GM18519 (cell line): ENCODE measurements around the gene DDX46.

Experiments
- ATAC-seq: cut with Tn5 transposase; IDR thresholded peaks from one replicate; pipeline ENCODE4 v1.9.1; 2021; ENCODE audit warnings: mild to moderate bottlenecking, moderate library complexity; ENCODE audit not compliant: unreplicated experiment, low FRiP score

Gene DDX46

GRCh38 chr5:134777366-134777765 is 18.8 kb downstream of the DDX46 start:
- ATAC-seq = no peak

GRCh38 chr5:134784241-134784920 is 25.8 kb downstream of the DDX46 start:
- ATAC-seq = no peak

- ATAC-seq = no peak
These were observed 26.5 kb downstream of the DDX46 start for GRCh38 chr5:134784946-134785620.

GRCh38 chr5:134787692-134788091 is 29.1 kb downstream of the DDX46 start:
- no peak for ATAC-seq

GRCh38 chr5:134791580-134791979 is 33.0 kb downstream of the DDX46 start:
- ATAC-seq = no peak

GRCh38 chr5:134792286-134792685 is 33.7 kb downstream of the DDX46 start:
- ATAC-seq = no peak

- ATAC-seq = no peak
These were observed 34.5 kb downstream of the DDX46 start for GRCh38 chr5:134793111-134793510.

- ATAC-seq = no peak
These were observed 35.5 kb downstream of the DDX46 start for GRCh38 chr5:134794082-134794481.

GRCh38 chr5:134794819-134795218 is 36.2 kb downstream of the DDX46 start:
- no peak for ATAC-seq

GRCh38 chr5:134798468-134798867 is 39.9 kb downstream of the DDX46 start:
- peak; percentile 44 for ATAC-seq

- no peak for ATAC-seq
These were observed 45.2 kb downstream of the DDX46 start for GRCh38 chr5:134803821-134804220.

GRCh38 chr5:134813407-134813806 is 54.8 kb downstream of the DDX46 start:
- ATAC-seq = no peak

- no peak for ATAC-seq
These were observed 55.2 kb downstream of the DDX46 start for GRCh38 chr5:134813827-134814226.

- ATAC-seq = no peak
These were observed 58.4 kb downstream of the DDX46 start for GRCh38 chr5:134817006-134817405.

GRCh38 chr5:134818776-134819175 is 60.2 kb downstream of the DDX46 start:
- ATAC-seq = no peak

GRCh38 chr5:134819407-134819963 is 60.9 kb downstream of the DDX46 start:
- ATAC-seq = no peak

- ATAC-seq = no peak
These were observed 63.3 kb downstream of the DDX46 start for GRCh38 chr5:134821841-134822240.

- ATAC-seq = no peak
These were observed 66.1 kb downstream of the DDX46 start for GRCh38 chr5:134824681-134825080.

- no peak for ATAC-seq
These were observed 66.6 kb downstream of the DDX46 start for GRCh38 chr5:134825212-134825611.

GRCh38 chr5:134833340-134834032 is 74.9 kb downstream of the DDX46 start:
- ATAC-seq = no peak

GRCh38 chr5:134835623-134836022 is 77.0 kb downstream of the DDX46 start:
- ATAC-seq = no peak
